Brain microvascular endothelial cell (primary cell): ENCODE data around the gene S100A13.
A peak's percentile ranks its signal among the peaks of the same experiment; 100 is the strongest.

ENCODE experiments used
- DNase-seq: peaks from one replicate; pipeline ENCODE4 v3.0.0-alpha.2; 2020
- H3K27ac ChIP-seq: fragments of 250-450 bp; sonication (Bioruptor Pico); 2 replicates; pipeline ENCODE4 v1.5.1; 2020; ENCODE audit warnings: mild to moderate bottlenecking, moderate library complexity
- H3K27me3 ChIP-seq: fragments of 250-450 bp; sonication (Bioruptor Pico); replicated peaks from 2 replicates; pipeline ENCODE4 v1.5.1; 2020; ENCODE audit warnings: mild to moderate bottlenecking
- H3K36me3 ChIP-seq: fragments of 250-450 bp; sonication (Bioruptor Pico); replicated peaks from 2 replicates; pipeline ENCODE4 v1.5.1; 2020; ENCODE audit warnings: mild to moderate bottlenecking
- H3K4me3 ChIP-seq: 2 replicates; pipeline ENCODE4 v1.5.1; 2011; ENCODE audit warnings: low read depth, mild to moderate bottlenecking, control low read depth, low read length, moderate library complexity
- CTCF ChIP-seq: IDR thresholded peaks from 2 replicates; pipeline ENCODE4 v1.5.1; 2011; ENCODE audit warnings: low read depth, mild to moderate bottlenecking, moderate library complexity, low read length, control low read depth, inconsistent platforms; ENCODE audit errors: missing control alignments
- in situ Hi-C: cut with HindIII; loops from 2 replicates; pipeline ENCODE4 v1.10.0; 2017; ENCODE audit warnings: low sequenced_read_pairs, low pct_ligation_motif_present

S100A13 gene

GRCh38 chr1:153573351-153573750 lies 54.0 kb downstream of the S100A13 start:
- H3K4me3 ChIP-seq, result no peak overlapping the region
- H3K27me3 ChIP-seq, result no peaks in the 10 kb centered on the region
- peak; percentile 34 for DNase-seq
- H3K36me3 ChIP-seq, result no peaks in the 10 kb centered on the region
- TF ChIP-seq CTCF, result no peak
- in situ Hi-C loops, result no loop called here
- H3K27ac ChIP-seq, result peak overlapping the region; percentile 56

GRCh38 chr1:153572569-153573015 lies 54.7 kb downstream of the S100A13 start:
- peak; percentile 94 for TF ChIP-seq CTCF
- in situ Hi-C loops, result no loop called here
- H3K36me3 ChIP-seq, result no peaks in the 10 kb centered on the region
- DNase-seq, result peak; percentile 74
- no peak overlapping the region for H3K4me3 ChIP-seq
- no peaks in the 10 kb centered on the region for H3K27me3 ChIP-seq
- peak overlapping the region; percentile 56 for H3K27ac ChIP-seq

- no peak overlapping the region for H3K27ac ChIP-seq
- in situ Hi-C loops, result no loop called here
- DNase-seq, result no peak
- H3K4me3 ChIP-seq, result no peak overlapping the region
- H3K27me3 ChIP-seq, result no peaks in the 10 kb centered on the region
- no peaks in the 10 kb centered on the region for H3K36me3 ChIP-seq
- TF ChIP-seq CTCF, result no peak
Measured at GRCh38 chr1:153571706-153572105, 55.6 kb downstream of the S100A13 start.

GRCh38 chr1:153570874-153571273 lies 56.4 kb downstream of the S100A13 start:
- no peak overlapping the region for H3K4me3 ChIP-seq
- H3K27ac ChIP-seq, result no peak overlapping the region
- DNase-seq, result no peak
- no peaks in the 10 kb centered on the region for H3K36me3 ChIP-seq
- no peaks in the 10 kb centered on the region for H3K27me3 ChIP-seq
- in situ Hi-C loops, result no loop called here
- TF ChIP-seq CTCF, result no peak

- in situ Hi-C loops, result no loop called here
- no peak for DNase-seq
- no peak for TF ChIP-seq CTCF
- no peak overlapping the region for H3K27ac ChIP-seq
- H3K36me3 ChIP-seq, result no peaks in the 10 kb centered on the region
- no peak overlapping the region for H3K4me3 ChIP-seq
- no peaks in the 10 kb centered on the region for H3K27me3 ChIP-seq
Measured at GRCh38 chr1:153569465-153569864, 57.8 kb downstream of the S100A13 start.
